Osteocyte (in vitro differentiated cells): ENCODE results near the gene ATP6V1B1. TPM values are rescaled to one million over a fixed set of nuclear protein-coding genes. Genes with fewer than 3 reads are reported as not detected.

ENCODE experiments used
- DNase-seq: peaks from one replicate; pipeline ENCODE4 v3.0.0; 2021; ENCODE audit warnings: mixed read lengths; ENCODE audit not compliant: unreplicated experiment; ENCODE audit errors: extremely low spot score
- H3K27ac Mint-ChIP-seq: one replicate; pipeline ENCODE4 v1.8.0; 2021; ENCODE audit warnings: mild to moderate bottlenecking, mixed read lengths; ENCODE audit not compliant: unreplicated experiment
- H3K27me3 Mint-ChIP-seq: one replicate; pipeline ENCODE4 v1.8.0; 2021; ENCODE audit warnings: mixed read lengths; ENCODE audit not compliant: unreplicated experiment
- H3K36me3 Mint-ChIP-seq: one replicate; pipeline ENCODE4 v1.8.0; 2021; ENCODE audit warnings: mixed read lengths; ENCODE audit not compliant: unreplicated experiment
- H3K4me1 Mint-ChIP-seq: one replicate; pipeline ENCODE4 v1.8.0; 2021; ENCODE audit warnings: mixed read lengths; ENCODE audit not compliant: unreplicated experiment
- H3K4me3 Mint-ChIP-seq: one replicate; pipeline ENCODE4 v1.8.0; 2021; ENCODE audit warnings: mild to moderate bottlenecking, moderate library complexity, mixed read lengths; ENCODE audit not compliant: unreplicated experiment
- H3K9me3 Mint-ChIP-seq: one replicate; pipeline ENCODE4 v1.8.0; 2021; ENCODE audit warnings: mixed read lengths; ENCODE audit not compliant: unreplicated experiment
- CTCF ChIP-seq: fragments of 200-600 bp; sonication (generic); IDR thresholded peaks from 2 replicates; pipeline ENCODE4 v1.5.0; 2021; ENCODE audit warnings: antibody characterized with exemption, mild to moderate bottlenecking, moderate library complexity
- total RNA-seq: library from RNA; stranded (reverse); gene quantifications from 2 replicates; pipeline ENCODE4 v1.2.1, GENCODE V29; 2021

The ATP6V1B1 gene
- total RNA-seq, 1 donor from 2014 or later = 6.3 TPM

GRCh38 chr2:70905443-70906421 lies 30.0 kb upstream of the ATP6V1B1 start:
- Mint-ChIP-seq H3K36me3 (no peaks in the 10 kb centered on the region), H3K4me3 (no peak overlapping the region), H3K27ac (no peak overlapping the region)

GRCh38 chr2:70906439-70907005 lies 29.2 kb upstream of the ATP6V1B1 start:
- H3K27ac Mint-ChIP-seq = peak overlapping the region; percentile 99
- no peak for TF ChIP-seq CTCF
- H3K36me3 Mint-ChIP-seq = no peaks in the 10 kb centered on the region
- H3K4me3 Mint-ChIP-seq = peak overlapping the region; percentile 93
- H3K9me3 Mint-ChIP-seq = no peaks in the 10 kb centered on the region
- DNase-seq = no peak
- H3K27me3 Mint-ChIP-seq = no peaks in the 10 kb centered on the region
- H3K4me1 Mint-ChIP-seq = peaks cover 32% of the 10 kb centered on the region

More at GRCh38 chr2:70905443-70906421, 30.0 kb upstream of the ATP6V1B1 start:
- H3K9me3 Mint-ChIP-seq = no peaks in the 10 kb centered on the region
- H3K27me3 Mint-ChIP-seq = no peaks in the 10 kb centered on the region
- no peak for TF ChIP-seq CTCF
- H3K4me1 Mint-ChIP-seq = peaks cover 32% of the 10 kb centered on the region
- DNase-seq = peak; percentile 69

GRCh38 chr2:70907130-70908057 lies 28.3 kb upstream of the ATP6V1B1 start:
- Mint-ChIP-seq H3K4me3 (peak overlapping the region; percentile 93), H3K9me3 (no peaks in the 10 kb centered on the region), H3K4me1 (peaks cover 25% of the 10 kb centered on the region), H3K36me3 (no peaks in the 10 kb centered on the region), H3K27ac (peak overlapping the region; percentile 99), H3K27me3 (no peaks in the 10 kb centered on the region)
- peak; percentile 81 for DNase-seq
- no peak for TF ChIP-seq CTCF

GRCh38 chr2:70916291-70916690 lies 19.4 kb upstream of the ATP6V1B1 start:
- Mint-ChIP-seq H3K9me3 (peaks cover 4% of the 10 kb centered on the region), H3K36me3 (peaks cover 3% of the 10 kb centered on the region), H3K4me1 (no peaks in the 10 kb centered on the region), H3K4me3 (no peak overlapping the region), H3K27me3 (no peaks in the 10 kb centered on the region), H3K27ac (no peak overlapping the region)
- DNase-seq = no peak
- no peak for TF ChIP-seq CTCF
